GM21526 (cell line): Measurements from ENCODE around the gene KRTAP2-2.
"Not testable (repeated sequence)": the region's sequence is repeated elsewhere in the genome, so short reads cannot be mapped to it uniquely, and the experiment has no call there.

Source experiments
- ATAC-seq: cut with Tn5 transposase; IDR thresholded peaks from one replicate; pipeline ENCODE4 v1.9.1; 2021; ENCODE audit warnings: moderate library complexity; ENCODE audit not compliant: unreplicated experiment, low FRiP score

Gene KRTAP2-2, protein sequence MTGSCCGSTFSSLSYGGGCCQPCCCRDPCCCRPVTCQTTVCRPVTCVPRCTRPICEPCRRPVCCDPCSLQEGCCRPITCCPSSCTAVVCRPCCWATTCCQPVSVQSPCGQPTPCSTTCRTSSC

DNA sequence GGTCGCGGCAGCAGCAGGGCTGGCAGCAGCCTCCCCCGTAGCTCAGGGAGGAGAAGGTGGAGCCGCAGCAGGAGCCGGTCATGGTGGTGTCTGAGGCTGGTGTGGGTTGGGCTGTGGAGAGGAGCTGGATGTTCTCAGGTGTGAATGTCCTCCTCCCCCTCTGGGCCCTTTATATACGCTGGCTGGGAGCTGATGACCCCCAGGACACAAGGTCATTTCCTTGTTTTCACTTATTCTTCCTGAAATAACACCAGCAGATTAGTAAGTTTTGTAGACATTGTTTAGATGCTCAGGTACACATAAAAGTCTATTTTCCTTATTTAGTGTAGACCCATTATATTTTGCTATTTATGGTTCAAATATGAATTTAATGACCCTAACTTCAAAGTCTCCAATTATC is at the start of gene KRTAP2-2:
Gene KRTAP2-2 (minus strand): TSS at position 101 of the 400 bp plus-strand sequence. CDS start 19 bp downstream, at position 82.
- ATAC-seq: not testable (repeated sequence)

DNA sequence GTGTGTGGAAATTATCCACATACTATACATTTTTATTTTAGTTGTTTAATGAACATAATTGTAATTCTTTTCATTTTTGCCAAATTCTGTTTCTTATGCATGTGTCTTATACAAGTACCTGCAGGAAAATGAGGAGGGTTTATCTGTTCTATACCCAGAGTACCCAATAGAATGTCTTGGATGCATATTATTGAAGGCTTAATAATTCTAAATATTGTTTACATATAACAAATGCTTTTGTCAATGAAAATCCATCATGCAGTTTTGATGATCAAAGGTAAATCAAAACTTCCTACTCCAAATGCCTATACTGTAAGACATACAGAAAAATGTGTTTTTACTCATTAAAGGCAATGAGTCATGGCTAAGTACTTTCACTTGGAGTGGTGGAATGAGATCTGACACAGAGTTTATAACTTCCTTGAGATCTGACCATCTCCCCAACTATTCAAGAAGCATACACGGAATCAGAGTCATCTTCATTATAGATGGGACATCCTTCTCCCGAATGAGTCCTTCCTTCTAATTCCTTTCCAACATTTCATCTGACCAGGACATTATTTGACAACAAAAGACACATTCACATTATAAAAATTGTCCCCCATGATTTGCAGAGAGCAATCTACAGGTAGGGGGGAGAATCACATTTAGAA is 49.5 kb upstream of the KRTAP2-2 start:
- not testable (repeated sequence) for ATAC-seq

DNA sequence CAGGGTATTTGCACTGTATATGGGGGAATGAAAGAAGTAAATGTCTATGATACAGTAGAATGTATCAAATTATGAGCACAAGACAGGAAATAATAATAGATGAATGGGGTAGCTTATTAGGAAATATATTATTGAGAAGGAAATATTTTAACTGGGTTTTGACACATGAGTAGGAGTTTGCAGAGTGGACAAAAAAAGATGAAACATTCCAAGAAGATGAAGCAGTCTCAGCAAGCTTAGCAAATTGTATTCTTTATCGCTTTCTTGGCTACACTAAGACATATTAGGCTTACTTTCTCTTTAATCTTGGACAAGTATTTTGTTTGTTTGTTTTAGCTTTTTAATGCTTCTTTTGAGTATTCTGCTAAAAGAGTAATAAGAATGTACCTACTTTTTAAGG is 48.9 kb upstream of the KRTAP2-2 start:
- ATAC-seq: no peak

DNA sequence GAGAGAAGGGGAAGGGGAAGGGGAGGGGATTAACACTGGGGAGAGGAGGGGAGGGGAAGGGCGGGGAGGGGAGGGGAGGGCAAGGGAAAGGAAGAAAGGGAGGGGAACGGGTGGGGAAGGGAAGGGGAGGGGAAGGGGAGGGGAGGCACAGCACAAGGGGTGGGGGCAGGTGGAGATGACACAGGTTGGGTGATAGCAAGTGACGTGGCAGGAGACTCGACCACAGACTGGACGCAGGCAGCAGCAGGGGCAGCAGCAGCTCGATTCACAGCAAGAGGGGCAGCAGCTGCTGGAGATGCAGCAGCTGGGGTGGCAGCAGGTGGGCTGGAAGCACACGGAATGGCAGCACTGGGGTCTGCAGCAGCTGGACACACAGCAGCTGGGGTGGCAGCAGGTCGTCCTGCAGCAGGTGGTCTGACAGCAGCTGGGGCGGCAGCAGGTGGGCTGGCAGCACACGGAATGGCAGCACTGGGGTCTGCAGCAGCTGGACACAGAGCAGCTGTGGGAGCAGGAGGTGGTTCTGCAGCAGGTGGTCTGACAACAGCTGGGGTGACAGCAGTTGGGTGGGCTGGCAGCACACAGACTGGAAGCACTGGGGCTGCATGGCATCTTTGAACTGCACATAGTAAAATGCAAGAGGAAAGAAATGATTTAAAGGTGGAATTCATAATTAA is 46.7 kb upstream of the KRTAP2-2 start, which contains the start of gene KRTAP4-16:
Gene KRTAP4-16 (minus strand): TSS at position 624 of the 674 bp plus-strand sequence. CDS start 0 bp downstream, at position 624.
- ATAC-seq: no peak

DNA sequence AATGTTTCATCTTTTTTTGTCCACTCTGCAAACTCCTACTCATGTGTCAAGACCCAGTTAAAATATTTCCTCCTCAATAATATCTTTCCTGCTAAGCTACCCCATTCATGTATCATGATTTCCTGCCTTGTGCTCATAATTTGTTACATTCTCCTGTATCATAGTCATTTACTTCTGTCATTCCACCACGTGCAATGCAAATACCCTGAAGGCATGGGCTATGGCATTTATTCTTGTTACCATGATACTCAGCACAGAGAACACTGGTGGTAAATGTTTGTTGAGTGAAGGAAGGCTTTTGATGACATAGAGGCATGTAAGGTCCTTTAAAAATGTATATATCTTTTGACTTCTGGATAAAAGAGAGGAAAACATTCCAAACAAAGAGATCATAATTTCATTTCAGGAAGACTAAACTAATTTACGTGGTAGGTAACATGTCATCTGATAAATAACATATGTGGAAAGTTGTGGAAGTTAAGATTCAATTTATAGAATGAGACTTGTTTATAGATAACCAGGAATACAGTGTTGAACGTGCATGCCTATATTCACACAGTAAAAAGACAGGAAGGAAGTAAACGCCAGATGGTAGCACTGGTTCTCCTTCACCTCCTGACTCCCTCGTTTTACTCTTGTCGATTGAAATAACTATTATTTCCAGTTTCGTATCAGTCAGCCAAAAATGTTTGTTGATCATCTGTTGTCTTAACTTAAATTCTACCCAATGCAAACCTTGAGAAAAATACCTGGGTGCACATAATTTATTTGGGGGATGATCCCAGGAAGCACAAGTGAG is 44.9 kb upstream of the KRTAP2-2 start:
- not testable (repeated sequence) for ATAC-seq

DNA sequence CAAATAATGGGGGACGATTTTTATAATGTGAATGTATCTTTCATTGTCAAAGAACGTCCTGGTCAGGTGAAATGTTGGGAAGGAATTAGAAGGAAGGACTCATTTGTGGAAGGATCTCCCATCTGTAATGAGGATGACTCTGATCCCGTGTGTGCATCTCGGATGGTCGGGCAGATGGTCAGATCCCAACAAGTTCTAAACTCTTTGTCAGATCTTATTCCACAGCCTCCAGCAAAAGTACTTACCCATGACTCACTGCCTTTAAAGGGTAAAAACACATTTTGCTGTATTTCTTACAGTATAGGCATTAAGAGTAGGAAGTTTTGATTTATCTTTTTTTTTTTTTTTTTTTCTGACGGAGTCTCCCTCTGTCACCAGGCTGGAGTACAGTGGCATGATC is 43.5 kb upstream of the KRTAP2-2 start:
- ATAC-seq: no peak

DNA sequence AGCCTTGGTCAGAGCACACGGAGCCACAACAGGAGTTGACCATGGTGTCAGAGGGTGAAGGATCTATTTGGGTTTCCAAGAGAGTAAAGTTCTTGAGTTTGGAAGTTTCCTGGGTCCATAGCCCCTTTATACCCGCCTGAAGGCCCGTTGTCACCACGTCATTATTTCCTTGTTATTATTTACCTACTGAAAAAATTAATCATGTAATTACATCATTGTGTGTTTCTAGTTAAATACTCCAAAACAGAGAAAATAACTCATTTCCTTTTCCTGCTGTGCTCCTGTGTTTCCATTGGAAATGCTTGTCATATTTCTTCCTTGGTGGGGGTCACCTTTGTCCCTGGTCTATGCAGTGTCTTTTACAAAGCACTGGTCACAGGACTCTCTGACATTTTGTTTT is 43.0 kb upstream of the KRTAP2-2 start, which contains the start of gene KRTAP4-8:
Gene KRTAP4-8 (minus strand): TSS at position 101 of the 400 bp plus-strand sequence. CDS start 58 bp downstream, at position 43.
- no peak for ATAC-seq

DNA sequence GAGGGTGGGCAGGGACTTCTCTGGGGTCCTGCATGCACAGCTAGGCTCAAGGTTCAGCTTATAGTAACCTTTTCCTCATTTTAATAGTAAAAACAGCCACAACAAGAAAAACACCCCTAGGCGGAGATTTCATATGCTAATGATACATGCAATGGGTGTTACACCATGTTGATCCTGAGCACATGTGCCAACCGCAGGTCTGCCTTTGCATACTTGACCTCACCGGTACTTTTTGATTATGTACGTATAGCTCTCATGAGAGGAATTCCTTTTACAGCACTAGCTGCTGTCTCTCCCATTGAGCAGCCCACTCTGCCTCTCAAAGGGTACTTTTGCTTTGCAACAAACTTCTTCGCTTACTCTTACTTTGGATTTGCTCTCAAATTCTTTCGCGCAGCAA is 41.0 kb upstream of the KRTAP2-2 start:
- no peak for ATAC-seq

DNA sequence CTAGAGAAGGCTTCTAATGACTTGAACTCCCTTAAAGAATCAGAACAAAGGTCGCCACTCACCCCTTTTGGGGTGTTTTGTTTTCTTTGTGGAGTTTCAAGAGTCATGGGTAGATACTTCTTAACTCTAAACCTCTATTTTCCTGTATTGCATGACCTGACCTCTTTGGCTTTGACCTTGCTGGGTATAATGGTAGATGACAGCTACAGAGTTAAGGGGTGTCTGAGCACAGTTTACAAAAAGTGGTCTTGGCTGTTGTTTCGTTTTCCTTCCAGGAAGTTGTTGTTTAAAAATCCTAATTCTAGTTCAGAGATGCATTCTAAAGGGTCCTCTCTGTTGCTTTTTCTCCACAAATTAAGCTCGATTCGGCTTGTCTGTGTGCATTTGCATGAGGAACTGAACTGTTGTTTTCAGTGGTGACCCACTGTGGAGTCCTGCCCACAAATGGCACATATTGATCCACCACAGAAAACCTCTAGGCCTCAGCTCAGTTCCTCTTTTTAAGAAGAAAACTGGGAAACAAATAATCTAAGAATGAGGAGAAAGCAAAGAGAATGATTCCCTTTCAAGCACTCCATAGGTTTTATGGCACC is 33.8 kb upstream of the KRTAP2-2 start:
- ATAC-seq: not testable (repeated sequence)

DNA sequence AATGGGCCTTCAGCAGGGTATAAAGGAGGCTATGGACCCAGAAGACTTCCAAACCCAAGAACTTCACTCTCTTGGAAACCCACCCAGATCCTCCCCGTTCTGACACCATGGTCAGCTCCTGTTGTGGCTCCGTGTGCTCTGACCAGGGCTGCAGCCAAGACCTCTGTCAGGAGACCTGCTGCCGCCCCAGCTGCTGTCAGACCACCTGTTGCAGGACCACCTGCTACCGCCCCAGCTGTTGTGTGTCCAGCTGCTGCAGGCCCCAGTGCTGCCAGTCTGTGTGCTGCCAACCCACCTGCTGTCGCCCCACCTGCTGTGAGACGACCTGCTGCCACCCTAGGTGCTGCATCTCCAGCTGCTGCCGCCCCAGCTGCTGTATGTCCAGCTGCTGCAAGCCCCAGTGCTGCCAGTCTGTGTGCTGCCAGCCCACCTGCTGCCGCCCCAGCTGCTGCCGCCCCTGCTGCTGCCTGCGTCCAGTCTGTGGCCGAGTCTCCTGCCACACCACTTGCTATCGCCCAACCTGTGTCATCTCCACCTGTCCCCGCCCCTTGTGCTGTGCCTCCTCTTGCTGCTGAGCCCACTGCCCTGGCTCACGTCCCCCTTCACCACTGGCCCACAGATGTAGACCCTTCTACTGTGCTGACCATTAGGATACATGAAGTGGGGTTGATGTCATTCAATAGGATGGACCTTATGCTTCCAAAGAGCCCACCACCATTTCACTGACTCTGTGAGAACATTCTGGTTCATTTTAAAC is 29.2 kb upstream of the KRTAP2-2 start, which contains the start of gene KRTAP4-7:
Gene KRTAP4-7 (plus strand): TSS at position 51 of the 757 bp plus-strand sequence. CDS start 57 bp downstream, at position 108.
- not testable (repeated sequence) for ATAC-seq

DNA sequence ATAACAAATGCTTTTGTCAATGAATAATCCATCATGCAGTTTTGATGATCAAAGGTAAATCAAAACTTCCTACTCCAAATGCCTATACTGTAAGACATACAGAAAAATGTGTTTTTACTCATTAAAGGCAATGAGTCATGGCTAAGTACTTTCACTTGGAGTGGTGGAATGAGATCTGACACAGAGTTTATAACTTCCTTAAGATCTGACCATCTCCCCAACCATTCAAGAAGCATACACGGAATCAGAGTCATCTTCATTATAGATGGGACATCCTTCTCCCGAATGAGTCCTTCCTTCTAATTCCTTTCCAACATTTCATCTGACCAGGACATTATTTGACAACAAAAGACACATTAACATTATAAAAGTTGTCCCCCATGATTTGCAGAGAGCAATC is 28.4 kb upstream of the KRTAP2-2 start:
- ATAC-seq: not testable (repeated sequence)

DNA sequence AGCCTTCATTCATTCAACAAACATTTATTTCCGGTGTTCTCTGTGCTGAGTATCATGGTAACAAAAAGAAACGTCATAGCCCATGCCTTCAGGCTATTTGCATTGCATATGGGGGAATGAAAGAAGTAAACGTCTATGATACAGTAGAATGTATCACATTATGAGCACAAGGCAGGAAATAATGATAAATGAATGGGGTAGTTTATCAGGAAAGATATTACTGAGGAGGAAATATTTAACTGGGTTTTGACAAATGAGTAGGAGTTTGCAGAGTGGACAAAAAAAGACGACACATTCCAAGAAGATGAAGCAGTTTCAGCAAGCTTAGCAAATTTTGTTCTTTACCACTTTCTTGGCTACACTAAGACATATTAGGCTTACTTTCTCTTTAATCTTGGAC is 27.6 kb upstream of the KRTAP2-2 start:
- ATAC-seq: no peak

DNA sequence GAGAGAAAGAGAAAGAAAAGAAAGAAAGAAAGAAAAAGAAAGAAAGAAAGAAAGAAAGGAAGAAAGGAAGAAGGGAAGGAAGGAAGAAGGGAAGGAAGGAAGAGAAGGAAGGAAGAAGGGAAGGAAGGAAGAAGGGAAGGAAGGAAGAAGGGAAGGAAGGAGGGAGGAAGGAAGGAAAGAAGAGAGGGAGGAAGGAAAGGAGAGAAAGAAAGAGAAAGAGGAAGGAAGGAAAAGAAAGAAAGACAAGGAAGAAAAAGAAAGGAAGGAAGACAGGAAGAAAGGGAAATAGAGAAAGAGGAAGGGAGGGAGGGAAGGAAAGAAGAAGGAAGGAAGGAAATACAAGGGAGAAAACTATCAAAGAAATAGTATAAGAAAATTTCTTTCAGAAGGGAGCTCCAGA is 21.8 kb upstream of the KRTAP2-2 start:
- ATAC-seq: no peak

DNA sequence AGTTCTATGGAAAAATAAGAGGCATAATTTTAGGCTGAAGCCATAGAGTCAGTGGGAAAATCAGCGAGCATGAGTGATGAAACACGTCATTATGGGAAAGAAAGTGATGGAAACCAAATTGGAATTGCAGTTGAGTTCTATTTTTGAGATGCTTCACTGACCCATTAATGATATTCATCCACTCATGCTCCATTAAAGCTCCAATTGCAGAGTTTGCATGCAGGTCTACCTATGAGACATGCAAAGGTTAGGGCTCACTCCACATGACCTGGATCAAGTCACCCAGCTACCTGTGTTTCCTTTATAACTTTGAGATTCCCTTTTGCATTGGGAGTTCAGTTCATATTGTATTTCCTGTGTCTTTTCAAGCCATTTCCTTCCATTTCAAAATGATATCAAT is 18.6 kb upstream of the KRTAP2-2 start:
- no peak for ATAC-seq

DNA sequence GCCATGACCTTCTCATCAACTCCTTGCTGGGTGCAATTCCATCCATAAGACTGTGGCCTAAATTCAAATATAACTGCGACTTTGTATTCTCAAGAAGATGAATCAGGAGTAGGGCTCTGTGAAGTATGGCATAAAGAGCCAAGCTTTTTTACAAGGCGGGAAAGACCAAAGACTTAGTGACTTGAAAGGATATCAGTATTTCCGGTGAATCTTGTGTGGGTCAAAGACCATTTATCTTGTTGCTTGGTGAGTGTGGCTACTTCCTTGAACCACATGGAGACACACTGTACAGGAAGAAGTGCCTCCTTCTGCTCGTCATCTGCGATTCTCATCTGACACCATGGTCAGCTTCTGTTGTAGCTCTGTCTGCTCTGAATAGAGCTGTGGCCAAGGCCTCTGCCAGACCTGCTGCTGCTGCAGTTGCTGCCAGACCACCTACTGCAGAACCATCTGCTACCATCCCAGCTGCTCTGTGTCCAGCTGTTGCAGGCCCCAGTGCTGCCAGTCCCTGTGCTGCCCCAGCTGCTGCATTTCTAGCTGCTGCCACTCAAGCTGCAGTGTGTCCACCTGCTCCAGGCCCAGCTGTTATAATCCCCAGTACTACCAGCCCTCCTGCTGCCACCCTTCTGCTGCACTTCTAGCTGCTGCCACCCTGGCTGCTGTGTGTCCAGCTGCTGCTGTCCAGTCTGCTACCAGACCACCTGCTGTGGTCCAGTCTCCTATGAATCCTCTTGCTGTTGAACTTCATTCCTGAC is 16.8 kb upstream of the KRTAP2-2 start:
- ATAC-seq: no peak

DNA sequence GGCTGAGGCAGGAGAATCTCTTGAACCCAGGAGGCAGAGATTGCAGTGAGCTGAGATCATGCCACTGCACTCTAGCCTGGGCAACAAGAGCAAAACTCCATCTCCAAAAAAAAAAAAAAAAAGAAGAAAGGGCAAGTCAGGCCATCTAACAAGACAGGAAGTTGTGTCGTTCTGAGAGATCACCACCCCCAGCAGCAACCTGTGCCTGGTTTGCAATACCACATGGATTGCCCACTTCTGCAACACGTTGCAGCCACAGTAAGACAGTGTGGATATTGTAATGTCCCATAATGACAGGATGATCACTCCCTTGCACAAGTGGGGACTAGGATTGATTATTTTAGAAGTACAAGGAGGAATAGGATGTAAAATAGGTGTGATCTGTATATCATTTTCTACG is 14.0 kb upstream of the KRTAP2-2 start:
- ATAC-seq: no peak

DNA sequence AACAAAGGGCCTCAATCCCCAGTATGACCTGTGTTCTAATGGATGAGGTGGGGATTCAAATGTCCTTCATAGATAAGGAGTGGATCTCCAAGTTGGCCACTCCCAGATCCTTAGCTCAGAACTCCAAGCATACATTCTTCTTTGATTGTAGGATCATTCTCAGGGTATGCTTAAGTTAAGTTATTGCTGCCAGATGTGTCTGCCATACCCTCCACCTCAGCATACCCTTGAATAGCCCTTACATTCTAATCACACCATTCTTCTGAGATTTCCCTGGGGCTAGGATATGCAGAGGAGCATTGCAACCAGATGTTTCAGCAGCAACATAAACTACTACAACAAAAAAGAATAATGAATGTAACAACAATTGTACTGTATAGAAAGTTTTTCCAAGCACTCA is 12.3 kb upstream of the KRTAP2-2 start:
- ATAC-seq: no peak

DNA sequence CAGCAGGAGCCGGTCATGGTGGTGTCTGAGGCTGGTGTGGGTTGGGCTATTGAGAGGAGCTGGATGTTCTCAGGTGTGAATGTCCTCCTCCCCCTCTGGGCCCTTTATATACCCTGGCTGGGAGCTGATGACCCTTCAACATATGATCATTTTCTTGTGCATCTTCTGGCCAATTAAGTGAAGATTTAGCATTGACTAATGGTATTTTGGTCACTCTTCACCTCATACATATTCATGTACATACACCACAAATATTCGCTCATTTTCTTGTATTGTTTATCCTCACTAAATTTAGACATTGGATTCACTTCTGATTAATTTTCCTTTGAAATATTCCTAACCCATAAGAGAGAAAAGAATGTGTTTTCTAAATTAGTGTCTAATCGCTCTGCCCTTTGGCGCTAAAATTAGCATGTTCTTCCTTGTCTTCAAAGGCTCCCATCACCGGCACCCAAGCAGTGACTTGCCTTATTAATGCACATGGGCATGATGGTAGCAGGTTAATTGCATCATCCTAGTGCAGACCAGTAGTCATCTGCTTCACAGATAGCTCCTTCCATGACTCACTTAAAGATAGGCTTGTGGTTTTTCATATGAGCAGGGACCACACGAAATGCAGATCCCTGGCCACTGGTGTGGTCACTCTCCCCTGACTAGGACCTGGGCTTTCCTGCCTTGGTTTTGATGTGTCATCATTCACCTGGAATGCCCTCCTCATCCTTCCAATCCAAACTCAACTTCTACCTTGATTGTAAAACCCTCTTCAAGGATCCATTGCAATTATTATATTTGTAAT is 11.0 kb upstream of the KRTAP2-2 start, which contains the start of gene KRTAP2-4:
Gene KRTAP2-4 (minus strand): TSS at position 51 of the 796 bp plus-strand sequence. CDS start 34 bp downstream, at position 17.
- ATAC-seq: no peak
